ENCODE data around the gene WRAP73. TPM values are rescaled to one million over a fixed set of nuclear protein-coding genes. Genes with fewer than 3 reads are reported as not detected.

WRAP73 gene
- total RNA-seq, 1 donor from 2014 or later = 20.5 TPM

- TF ChIP-seq CTCF (IDR thresholded peaks at IDR 0.05) = no peak
- H3K9me3 Mint-ChIP-seq (ENCODE audit: unreplicated experiment) = no peaks in the 10 kb centered on the region
- no peaks in the 10 kb centered on the region for H3K36me3 Mint-ChIP-seq (ENCODE audit: unreplicated experiment)
- H3K27ac Mint-ChIP-seq (ENCODE audit: unreplicated experiment) = no peak overlapping the region
- no peak for DNase-seq (ENCODE audit: extremely low spot score, unreplicated experiment)
- peaks cover 2% of the 10 kb centered on the region for H3K27me3 Mint-ChIP-seq (ENCODE audit: unreplicated experiment)
- H3K4me3 Mint-ChIP-seq (ENCODE audit: unreplicated experiment) = no peak overlapping the region
- peaks cover 19% of the 10 kb centered on the region for H3K4me1 Mint-ChIP-seq (ENCODE audit: unreplicated experiment)
Observed at GRCh38 chr1:3674100-3675094, 24.5 kb upstream of the WRAP73 start.

GRCh38 chr1:3673381-3674099 is 23.6 kb upstream of the WRAP73 start:
- peaks cover 19% of the 10 kb centered on the region for H3K4me1 Mint-ChIP-seq (ENCODE audit: unreplicated experiment)
- H3K4me3 Mint-ChIP-seq (ENCODE audit: unreplicated experiment) = no peak overlapping the region
- no peak for TF ChIP-seq CTCF (IDR thresholded peaks at IDR 0.05)
- no peak overlapping the region for H3K27ac Mint-ChIP-seq (ENCODE audit: unreplicated experiment)
- H3K36me3 Mint-ChIP-seq (ENCODE audit: unreplicated experiment) = no peaks in the 10 kb centered on the region
- H3K27me3 Mint-ChIP-seq (ENCODE audit: unreplicated experiment) = no peaks in the 10 kb centered on the region
- no peaks in the 10 kb centered on the region for H3K9me3 Mint-ChIP-seq (ENCODE audit: unreplicated experiment)
- DNase-seq (ENCODE audit: extremely low spot score, unreplicated experiment) = no peak

- no peak for TF ChIP-seq CTCF (IDR thresholded peaks at IDR 0.05)
- peaks cover 19% of the 10 kb centered on the region for H3K4me1 Mint-ChIP-seq (ENCODE audit: unreplicated experiment)
- no peaks in the 10 kb centered on the region for H3K27me3 Mint-ChIP-seq (ENCODE audit: unreplicated experiment)
- no peaks in the 10 kb centered on the region for H3K36me3 Mint-ChIP-seq (ENCODE audit: unreplicated experiment)
- no peak for DNase-seq (ENCODE audit: extremely low spot score, unreplicated experiment)
- H3K9me3 Mint-ChIP-seq (ENCODE audit: unreplicated experiment) = no peaks in the 10 kb centered on the region
- no peak overlapping the region for H3K4me3 Mint-ChIP-seq (ENCODE audit: unreplicated experiment)
- H3K27ac Mint-ChIP-seq (ENCODE audit: unreplicated experiment) = no peak overlapping the region
Observed at GRCh38 chr1:3672971-3673361, 23.1 kb upstream of the WRAP73 start.

- Mint-ChIP-seq H3K9me3 (ENCODE audit: unreplicated experiment) (no peaks in the 10 kb centered on the region), H3K27ac (ENCODE audit: unreplicated experiment) (no peak overlapping the region), H3K27me3 (ENCODE audit: unreplicated experiment) (no peaks in the 10 kb centered on the region), H3K36me3 (ENCODE audit: unreplicated experiment) (no peaks in the 10 kb centered on the region), H3K4me3 (ENCODE audit: unreplicated experiment) (no peak overlapping the region), H3K4me1 (ENCODE audit: unreplicated experiment) (peaks cover 19% of the 10 kb centered on the region)
- no peak for DNase-seq (ENCODE audit: extremely low spot score, unreplicated experiment)
- no peak for TF ChIP-seq CTCF (IDR thresholded peaks at IDR 0.05)
Observed at GRCh38 chr1:3672231-3672970, 22.5 kb upstream of the WRAP73 start.
